Mammary epithelial cell (primary cell): ENCODE data around the gene CHMP5.

Source experiments
- EZH2 ChIP-seq: IDR thresholded peaks from 2 replicates; pipeline ENCODE4 v1.6.1; 2012; ENCODE audit warnings: low read length, inconsistent platforms, borderline replicate concordance
- TF ChIP-seq, protein P1 (sequence below), 2 donors: IDR thresholded peaks in 1 of 2; conservative IDR thresholded peaks in 1 of 2; 2 replicates each; pipeline ENCODE4 v1.5.1; 2011 to 2012; ENCODE audit warnings: inconsistent platforms in 2 of 2, low read length in 2 of 2, mild to moderate bottlenecking in 2 of 2, control low read depth in 1 of 2, low read depth in 1 of 2; ENCODE audit not compliant: insufficient read depth in 1 of 2; ENCODE audit errors: extremely low read depth in 1 of 2

DNA sequence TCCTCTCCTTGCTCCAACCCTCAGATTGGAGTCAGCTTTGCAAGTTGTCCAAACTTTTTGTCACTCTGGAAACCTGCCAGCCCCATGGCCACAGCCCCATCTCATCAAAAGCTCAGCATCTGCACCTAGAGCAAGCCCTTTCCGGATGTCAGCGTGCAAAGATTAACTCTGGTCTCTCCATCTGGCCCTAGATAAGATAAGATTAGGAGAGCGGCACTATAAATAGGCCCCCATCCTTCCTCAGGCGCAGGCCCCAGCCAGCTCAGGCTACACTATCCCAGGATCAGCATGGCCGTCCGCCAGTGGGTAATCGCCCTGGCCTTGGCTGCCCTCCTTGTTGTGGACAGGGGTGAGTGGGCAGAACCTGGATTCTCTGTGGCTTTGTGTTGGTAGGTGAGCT, 24.9 kb upstream of the CHMP5 start, which contains the start of gene SPINK4:
- TF ChIP-seq, protein P1, sequence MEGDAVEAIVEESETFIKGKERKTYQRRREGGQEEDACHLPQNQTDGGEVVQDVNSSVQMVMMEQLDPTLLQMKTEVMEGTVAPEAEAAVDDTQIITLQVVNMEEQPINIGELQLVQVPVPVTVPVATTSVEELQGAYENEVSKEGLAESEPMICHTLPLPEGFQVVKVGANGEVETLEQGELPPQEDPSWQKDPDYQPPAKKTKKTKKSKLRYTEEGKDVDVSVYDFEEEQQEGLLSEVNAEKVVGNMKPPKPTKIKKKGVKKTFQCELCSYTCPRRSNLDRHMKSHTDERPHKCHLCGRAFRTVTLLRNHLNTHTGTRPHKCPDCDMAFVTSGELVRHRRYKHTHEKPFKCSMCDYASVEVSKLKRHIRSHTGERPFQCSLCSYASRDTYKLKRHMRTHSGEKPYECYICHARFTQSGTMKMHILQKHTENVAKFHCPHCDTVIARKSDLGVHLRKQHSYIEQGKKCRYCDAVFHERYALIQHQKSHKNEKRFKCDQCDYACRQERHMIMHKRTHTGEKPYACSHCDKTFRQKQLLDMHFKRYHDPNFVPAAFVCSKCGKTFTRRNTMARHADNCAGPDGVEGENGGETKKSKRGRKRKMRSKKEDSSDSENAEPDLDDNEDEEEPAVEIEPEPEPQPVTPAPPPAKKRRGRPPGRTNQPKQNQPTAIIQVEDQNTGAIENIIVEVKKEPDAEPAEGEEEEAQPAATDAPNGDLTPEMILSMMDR (conservative IDR thresholded peaks at IDR 0.05 in 1 of 2, IDR thresholded peaks at IDR 0.05 in 1 of 2; ENCODE audit: extremely low read depth in 1 of 2, insufficient read depth in 1 of 2, low read depth in 1 of 2, low read length in 2 of 2): no peak
- TF ChIP-seq EZH2: no peak
